Activated CD8-positive, alpha-beta memory T cell treated with anti-CD3 and anti-CD28 coated beads for 1 hour (primary cell): ENCODE measurements around the gene FFAR3.
"Not testable (repeated sequence)": the region's sequence is repeated elsewhere in the genome, so short reads cannot be mapped to it uniquely, and the experiment has no call there.

ENCODE experiments used
- DNase-seq, 2 donors: peaks; one replicate each; pipeline ENCODE4 v3.0.0-alpha.2; 2020; ENCODE audit warnings: low read depth in 1 of 2; ENCODE audit errors: extremely low read depth in 1 of 2

Gene FFAR3

DNA sequence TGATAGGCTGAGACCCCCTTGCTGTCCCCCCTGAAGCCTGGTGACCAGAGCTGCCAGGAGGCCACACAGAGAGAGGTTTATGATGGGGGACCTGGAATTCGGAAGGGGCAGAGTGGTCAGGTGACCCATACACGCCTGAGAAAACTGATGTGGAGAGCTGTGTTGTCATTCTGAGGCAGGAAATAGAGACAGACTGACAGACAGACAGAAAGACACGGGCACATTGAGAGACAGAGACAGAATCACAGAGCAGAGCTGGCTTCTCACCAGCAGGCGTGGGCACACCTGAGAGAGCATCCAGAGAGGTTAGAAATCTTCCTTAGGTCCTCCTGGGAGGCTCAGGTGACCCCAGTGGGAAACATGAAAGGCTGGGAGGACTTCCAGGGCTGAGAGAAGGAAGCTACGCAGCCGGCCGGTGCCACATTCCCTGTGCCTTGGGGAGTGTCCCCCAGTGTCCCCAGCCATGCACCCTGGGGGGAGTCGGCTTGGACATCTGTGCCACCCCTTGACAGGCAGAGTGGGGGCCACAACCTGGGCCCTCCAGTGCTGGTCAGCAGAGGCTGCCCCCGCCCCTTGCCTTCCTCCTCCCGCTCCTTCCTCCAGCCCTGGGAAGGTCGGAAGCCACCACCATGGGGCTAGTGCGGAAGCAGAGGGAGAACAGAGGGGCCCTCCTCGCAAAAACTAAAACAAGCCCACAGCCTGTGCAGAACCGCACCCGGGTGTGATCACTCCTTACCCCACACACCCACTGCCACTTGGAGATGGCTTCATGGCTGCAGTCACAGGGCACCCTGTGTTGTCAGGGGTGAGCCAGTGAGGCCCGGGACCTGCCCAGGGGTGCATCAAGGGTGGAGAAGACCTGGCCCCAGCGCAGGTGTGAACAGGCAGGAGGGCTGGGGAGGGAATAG lies 8.4 kb upstream of the FFAR3 start:
- no peak for DNase-seq

DNA sequence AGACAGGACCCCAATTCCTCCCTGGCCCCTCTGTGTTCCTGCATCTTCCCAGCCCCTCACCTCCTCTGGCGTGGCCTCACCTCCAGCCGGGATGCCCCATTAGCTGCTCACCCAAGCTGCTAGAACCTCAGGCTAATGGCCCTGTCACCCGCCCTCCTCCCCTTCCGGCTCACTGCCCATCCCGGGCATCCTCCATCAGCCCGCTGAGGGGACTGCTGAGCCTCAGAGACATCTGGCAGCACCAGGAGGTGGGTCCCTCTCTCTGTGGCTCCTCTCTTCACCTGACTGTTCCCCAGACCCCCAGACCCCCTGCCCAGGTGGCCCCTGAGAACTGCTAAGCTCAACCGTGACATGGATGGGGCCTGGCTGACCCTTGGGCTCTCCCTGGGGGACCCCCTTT lies 7.7 kb upstream of the FFAR3 start:
- no peak for DNase-seq

DNA sequence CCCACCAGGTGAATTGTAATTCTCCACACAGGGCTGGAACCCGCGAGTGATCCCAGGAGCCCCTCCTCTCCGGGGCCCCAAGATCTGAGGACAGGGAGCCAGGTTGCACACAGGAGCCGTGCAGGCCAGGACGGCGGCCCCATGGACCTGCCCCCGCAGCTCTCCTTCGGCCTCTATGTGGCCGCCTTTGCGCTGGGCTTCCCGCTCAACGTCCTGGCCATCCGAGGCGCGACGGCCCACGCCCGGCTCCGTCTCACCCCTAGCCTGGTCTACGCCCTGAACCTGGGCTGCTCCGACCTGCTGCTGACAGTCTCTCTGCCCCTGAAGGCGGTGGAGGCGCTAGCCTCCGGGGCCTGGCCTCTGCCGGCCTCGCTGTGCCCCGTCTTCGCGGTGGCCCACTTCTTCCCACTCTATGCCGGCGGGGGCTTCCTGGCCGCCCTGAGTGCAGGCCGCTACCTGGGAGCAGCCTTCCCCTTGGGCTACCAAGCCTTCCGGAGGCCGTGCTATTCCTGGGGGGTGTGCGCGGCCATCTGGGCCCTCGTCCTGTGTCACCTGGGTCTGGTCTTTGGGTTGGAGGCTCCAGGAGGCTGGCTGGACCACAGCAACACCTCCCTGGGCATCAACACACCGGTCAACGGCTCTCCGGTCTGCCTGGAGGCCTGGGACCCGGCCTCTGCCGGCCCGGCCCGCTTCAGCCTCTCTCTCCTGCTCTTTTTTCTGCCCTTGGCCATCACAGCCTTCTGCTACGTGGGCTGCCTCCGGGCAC lies 6.7 kb upstream of the FFAR3 start:
- DNase-seq = no peak

DNA sequence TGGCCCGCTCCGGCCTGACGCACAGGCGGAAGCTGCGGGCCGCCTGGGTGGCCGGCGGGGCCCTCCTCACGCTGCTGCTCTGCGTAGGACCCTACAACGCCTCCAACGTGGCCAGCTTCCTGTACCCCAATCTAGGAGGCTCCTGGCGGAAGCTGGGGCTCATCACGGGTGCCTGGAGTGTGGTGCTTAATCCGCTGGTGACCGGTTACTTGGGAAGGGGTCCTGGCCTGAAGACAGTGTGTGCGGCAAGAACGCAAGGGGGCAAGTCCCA lies 6.1 kb upstream of the FFAR3 start:
- no peak for DNase-seq

DNA sequence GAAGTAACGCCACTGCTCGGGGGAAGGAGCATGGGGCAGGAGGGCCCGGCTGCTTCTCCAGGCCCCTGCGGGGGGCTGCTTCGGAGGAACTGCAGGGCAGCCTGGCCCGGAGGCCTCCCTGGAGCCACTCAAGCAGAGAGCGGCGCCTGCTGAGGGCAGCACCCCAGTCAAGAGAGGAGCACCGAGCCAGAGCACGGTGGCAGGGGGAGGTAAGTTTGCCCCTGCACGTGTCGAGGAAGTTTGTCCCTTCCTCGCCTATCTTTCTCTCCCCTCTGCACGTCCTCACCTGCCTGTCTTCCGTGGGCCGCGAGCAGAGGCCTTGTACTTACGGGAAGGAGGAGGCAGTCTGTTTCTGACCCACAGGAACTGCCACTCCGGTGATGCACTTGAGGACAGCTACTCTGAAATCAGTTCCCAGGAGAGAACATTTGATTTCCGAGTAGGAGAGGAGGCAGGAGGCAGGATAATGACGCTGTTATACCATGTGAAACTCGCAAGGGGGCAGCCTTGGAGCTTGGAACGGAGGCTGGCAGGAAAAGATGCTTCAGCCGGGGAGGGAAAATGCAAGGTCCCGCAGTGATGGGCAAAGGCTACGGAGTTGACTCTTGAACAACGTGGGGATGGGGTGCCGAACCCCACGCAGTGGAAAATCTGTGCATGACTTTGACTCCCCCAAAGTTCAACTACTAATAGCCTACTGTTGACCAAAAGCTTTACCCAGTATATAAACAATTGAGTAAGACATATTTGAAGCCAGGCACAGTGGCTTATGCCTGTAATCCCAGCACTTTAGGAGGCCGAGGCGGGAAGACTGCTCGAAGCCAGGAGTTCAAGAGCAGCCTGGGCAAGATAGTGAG lies 5.6 kb upstream of the FFAR3 start:
- DNase-seq = peak; percentile 32 to 44

DNA sequence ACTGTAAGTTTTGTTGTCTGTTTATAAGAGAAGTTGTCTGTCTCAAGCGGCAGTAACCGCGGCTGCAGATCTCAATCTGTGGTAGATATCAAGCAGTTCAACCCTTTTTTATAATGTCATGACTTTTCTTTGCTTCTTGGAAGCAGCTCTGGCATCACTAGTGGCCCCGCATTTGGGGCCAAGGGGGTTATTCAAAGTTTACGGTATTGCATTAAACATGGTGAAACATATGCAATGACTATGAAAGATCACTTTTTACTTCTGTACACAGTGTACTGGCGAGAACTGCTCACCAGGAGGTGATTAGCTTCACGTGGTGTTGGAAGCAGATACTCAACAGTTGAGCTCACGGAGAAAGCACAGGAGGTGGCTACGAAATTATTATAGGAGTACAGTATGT lies 4.6 kb upstream of the FFAR3 start:
- no peak for DNase-seq

DNA sequence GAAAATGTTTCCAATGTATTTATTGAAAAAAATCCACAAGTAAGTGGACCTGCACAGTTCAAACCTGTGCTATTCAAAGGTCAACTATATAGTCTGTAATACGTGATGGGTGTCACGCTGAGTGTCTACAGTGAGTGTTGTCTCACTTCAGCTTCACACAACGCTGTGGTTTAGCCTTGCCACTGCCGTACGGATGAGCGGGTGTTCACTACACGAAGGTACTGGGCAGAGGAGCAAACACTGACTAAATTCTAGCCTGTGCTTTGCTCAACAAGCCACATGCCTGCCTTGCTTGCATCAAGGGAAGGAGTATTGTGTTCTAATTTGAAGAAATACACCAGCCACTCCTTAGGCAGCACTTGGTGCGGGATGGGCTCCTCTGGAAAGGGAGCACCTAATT lies 3.4 kb upstream of the FFAR3 start:
- no peak for DNase-seq

DNA sequence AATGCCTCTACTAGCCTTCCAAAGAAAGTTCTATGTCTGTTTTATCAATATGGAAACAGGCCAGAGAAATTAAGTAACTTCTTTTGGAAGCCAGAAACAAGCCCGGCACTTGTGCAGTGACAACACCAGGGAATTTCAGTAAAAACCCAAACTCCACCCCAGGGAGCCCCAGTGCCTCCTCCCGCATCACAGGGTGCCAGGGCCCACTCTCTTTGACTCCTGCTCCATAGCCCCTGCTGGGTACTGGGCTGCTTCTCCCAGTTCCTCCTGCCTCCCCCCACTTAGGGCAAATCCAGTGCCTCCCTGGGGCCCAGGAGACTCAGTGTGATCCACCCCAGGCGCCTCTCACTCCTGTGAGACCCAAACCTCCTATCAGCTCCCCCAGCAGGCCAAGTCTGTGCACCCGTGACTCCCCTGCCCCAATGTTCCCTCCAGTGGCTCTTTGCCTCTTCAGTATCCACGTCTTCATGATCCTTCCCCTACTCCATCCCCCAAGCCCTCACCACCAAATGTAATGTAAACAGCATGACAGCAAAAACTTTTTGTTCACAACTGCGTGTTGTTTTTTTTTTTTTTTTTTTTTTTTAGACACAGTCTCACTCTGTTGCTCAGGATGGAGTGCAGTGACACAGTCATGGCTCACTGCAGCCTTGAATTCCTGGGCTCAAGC lies 2.3 kb upstream of the FFAR3 start:
- DNase-seq = no peak

DNA sequence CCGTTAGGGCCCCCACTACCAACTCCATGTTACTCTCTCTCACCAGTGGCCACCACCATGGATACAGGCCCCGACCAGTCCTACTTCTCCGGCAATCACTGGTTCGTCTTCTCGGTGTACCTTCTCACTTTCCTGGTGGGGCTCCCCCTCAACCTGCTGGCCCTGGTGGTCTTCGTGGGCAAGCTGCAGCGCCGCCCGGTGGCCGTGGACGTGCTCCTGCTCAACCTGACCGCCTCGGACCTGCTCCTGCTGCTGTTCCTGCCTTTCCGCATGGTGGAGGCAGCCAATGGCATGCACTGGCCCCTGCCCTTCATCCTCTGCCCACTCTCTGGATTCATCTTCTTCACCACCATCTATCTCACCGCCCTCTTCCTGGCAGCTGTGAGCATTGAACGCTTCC lies 574 bp downstream of the FFAR3 start:
- not testable (repeated sequence) for DNase-seq

DNA sequence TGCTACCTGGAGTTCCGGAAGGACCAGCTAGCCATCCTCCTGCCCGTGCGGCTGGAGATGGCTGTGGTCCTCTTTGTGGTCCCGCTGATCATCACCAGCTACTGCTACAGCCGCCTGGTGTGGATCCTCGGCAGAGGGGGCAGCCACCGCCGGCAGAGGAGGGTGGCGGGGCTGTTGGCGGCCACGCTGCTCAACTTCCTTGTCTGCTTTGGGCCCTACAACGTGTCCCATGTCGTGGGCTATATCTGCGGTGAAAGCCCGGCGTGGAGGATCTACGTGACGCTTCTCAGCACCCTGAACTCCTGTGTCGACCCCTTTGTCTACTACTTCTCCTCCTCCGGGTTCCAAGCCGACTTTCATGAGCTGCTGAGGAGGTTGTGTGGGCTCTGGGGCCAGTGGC lies 1.1 kb downstream of the FFAR3 start:
- DNase-seq = not testable (repeated sequence)

DNA sequence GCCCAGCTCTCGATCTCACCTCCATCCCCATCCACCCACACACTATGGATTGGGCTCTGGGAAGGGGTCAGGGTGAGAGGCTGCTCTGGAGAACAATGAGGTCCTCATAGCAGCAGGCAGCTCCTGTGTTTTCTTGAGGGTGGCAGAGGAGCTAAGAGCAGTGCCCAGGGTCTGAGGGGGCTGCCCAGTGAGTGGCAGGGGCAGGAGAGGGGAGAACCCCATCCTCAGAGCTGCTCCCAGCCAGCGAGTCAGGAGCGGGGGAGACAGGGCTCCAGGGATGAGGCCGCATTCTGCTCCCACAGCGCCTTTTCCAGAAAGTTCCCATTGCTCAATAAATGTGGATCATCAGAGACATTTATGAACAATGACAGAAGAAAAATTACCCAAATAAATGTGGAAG lies 1.8 kb downstream of the FFAR3 start:
- DNase-seq = not testable (repeated sequence)

DNA sequence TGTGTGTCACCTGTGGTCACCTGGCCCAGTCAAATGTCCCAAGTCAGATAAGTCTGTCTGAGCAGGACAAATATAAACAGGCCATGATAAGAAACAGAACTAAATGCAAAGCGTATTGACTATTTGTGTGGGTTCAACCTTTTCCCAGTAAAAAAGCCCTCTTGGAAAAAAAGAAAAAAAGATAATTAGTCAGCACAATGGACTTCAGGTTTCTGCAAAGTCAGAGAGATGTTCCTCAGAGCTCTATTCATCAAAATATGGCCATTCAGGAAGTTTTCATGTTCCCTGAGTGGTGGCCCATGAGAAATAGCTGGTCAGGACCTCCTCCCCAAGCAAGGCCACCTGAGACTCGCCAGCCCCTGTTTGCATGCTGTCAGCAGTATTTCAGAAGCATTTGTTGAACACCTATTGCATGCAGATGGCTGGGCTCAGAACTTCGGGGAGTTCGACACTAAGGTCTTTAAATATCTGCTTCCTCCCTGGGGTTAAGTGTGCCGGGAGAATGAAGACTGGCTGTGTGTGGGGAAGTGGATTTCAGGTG lies 2.7 kb downstream of the FFAR3 start:
- DNase-seq = no peak

DNA sequence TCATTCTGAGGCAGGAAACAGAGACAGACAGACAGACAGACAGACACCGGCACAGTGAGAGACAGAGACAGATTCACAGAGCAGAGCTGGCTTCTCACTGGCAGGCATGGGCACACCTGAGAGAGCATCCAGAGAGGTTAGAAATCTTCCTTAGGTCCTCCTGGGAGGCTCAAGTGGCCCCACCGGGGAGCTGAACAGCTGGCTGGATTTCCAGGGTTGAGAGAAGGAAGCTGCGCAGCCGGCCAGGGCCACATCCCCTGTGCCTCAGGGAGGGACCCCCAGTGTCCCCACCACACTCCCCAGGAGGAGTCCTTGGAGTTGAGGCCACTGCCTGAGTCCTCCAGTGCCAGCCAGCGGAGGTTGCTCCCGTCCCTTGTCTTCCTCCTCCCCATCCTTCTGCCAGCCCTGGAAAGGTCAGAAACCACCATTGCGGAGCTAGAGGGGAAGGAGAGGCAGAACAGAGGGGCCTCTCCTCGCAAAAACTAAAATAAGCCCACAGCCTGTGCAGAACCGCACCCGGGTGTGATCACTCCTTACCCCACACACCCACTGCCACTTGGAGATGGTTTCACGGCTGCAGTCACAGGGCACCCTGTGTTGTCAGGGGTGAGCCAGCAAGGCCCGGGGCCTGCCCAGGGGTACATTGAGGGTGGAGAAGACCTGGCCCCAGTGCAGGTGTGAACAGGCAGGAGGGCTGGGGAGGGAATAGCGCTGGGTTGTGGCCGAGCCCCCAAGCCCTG lies 4.2 kb downstream of the FFAR3 start:
- DNase-seq = no peak

DNA sequence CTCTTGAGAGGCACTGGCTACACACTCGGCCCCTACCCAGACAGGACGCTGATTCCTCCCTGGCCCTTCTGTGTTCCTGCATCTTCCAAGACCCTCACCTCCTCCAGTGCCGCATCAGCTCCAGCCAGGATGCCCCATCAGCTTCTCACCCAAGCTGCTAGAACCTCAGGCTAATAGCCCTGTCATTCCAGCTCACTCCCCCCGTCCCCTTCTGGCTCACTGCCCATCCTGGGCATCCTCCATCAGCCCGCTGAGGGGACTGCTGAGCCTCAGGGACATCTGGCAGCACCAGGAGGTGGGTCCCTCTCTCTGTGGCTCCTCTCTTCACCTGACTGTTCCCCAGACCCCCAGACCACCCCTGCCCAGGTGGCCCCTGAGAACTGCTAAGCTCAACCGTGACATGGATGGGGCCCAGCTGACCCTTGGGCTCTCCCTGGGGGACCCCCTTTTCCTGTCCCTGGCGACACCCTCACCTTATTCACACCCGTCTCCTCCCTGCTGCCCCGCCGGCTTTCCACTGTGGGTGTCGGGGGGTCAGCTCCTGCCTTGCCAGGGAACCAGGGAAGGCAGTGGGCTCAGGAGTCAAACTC lies 4.8 kb downstream of the FFAR3 start:
- DNase-seq = no peak

DNA sequence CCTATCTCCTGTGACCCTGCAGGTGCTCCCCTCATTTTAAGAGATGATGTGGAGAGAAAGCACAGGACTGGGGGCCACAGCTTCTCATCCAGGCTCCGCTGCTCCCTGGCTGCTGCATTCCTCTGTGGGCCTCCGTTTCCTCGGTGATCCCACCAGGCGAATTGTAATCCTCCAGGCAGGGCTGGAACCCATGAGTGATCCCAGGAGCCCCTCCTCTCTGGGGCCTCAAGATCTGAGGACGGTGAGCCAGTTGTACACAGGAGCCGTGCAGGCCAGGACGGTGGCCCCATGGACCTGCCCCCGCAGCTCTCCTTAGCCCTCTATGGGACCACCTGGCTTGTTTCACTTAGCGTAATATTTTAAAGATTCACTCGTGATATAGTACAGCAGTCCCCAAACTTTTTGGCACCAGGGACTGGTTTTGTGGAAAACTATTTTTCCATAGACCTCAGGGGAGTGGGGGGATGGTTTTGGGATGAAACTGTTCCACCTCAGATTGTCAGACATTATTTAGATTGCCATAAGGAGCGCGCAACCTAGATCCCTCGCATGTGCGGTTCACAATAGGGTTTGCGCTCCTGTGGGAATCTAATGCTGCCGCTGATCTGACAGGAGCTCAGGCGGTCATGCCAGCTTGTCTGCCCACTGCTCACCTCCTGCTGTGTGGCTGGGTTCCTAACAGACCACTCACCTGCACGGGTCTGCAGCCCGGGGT lies 5.6 kb downstream of the FFAR3 start:
- DNase-seq = no peak

DNA sequence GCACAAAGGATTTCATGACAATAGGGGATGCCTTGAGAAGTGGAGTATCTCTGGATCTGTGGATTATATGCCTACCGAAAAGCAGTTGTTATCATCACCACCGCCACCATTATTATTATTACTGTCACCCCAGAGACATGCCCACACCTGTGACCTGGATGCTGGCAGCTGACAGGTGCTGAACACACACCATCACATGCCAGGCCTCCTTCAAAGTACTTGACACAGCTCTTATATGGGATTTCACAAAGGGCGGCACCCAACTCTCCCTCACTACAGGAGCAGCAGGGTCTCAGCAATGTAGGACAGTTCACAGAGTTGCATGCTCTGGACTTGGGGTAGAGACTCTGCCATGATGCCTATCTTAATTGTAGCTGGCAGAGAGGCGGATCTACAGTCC lies 7.0 kb downstream of the FFAR3 start:
- no peak for DNase-seq

DNA sequence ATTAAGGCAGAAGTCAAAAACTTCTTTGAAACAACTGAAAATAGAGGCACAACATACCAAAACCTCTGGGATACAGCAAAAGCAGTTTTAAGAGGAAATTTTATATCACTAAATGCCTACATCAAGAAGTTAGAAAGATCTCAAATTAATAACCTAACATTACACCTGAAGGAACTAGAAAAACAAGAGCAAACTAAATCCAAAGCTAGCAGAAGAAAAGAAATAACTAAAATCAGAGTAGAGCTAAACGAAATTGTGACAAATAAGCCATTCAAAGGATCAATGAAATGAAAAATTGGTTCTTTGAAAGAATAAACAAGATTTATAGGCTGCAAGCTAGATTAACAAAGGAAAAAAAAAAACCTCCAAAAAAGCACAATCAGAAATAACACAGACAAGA lies 10.1 kb downstream of the FFAR3 start:
- DNase-seq = no peak

DNA sequence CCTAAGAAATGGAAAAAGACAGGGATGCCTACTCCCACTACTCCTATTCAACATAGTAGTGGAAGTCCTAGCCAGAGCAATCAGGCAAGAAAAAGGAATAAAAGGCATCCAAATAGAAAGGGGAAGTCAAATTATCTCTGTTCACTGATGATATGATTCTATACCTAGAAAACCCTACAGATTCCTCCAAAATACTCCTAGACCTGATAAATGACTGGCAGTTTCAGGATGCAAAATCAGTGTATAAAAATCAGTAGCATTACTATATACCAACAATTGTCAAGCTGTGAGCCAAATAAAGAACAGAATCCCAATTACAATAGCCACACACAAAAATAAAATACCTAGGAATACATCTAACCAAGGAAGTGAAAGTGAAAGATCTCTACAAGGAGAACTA lies 11.3 kb downstream of the FFAR3 start:
- no peak for DNase-seq

DNA sequence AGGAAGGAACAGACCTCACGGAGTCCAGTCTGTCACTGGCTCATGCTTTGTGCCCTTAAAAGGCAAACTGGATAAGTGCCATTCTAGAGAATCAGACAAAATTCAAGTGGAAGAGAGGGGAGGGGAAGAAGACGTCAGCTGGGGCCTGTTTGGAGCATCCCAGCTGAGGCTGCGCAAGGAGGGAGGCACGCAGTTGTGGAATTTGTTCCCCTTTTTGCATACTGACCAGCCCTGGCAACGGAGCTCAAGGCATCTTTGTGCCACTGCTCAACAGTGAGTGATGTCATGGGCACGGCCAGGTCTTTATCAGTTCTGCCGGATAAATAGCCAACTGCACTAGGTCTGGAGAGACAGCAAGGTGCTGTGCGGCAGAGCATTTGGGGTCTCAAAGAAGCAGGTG lies 12.5 kb downstream of the FFAR3 start, which contains the start of gene GPR42:
TSS of gene GPR42 (plus strand) at position 347 of the 400 bp plus-strand sequence. CDS start 292 bp downstream, outside the sequence.
- DNase-seq = no peak
